WERI-Rb-1 (cell line): ENCODE results near the gene SH3D19.

Experiments used
- DNase-seq: peaks from one replicate; pipeline ENCODE4 v3.0.0-alpha.2; 2020
- H3K27ac ChIP-seq: fragments of 250-450 bp; sonication (Bioruptor Pico); 2 replicates; pipeline ENCODE4 v1.5.1; 2020; ENCODE audit warnings: mild to moderate bottlenecking, moderate library complexity
- H3K27me3 ChIP-seq: fragments of 250-450 bp; sonication (Bioruptor Pico); 2 replicates; pipeline ENCODE4 v1.5.1; 2021; ENCODE audit warnings: mild to moderate bottlenecking, low read depth, moderate library complexity; ENCODE audit not compliant: insufficient read depth, severe bottlenecking
- H3K36me3 ChIP-seq: fragments of 250-450 bp; sonication (Bioruptor Pico); 2 replicates; pipeline ENCODE4 v1.5.1; 2020; ENCODE audit warnings: mild to moderate bottlenecking, moderate library complexity
- H3K4me3 ChIP-seq: 2 replicates; pipeline ENCODE4 v1.5.1; 2011; ENCODE audit warnings: low read depth, mild to moderate bottlenecking, control low read depth, low read length
- H3K9me3 ChIP-seq: fragments of 250-450 bp; sonication (Bioruptor Pico); 2 replicates; pipeline ENCODE4 v1.5.1; 2021; ENCODE audit warnings: mild to moderate bottlenecking, moderate library complexity; ENCODE audit not compliant: severe bottlenecking
- TF ChIP-seq, protein P1 (sequence below): IDR thresholded peaks from 2 replicates; pipeline ENCODE4 v1.5.1; 2011; ENCODE audit warnings: low read depth, mild to moderate bottlenecking, control low read depth, inconsistent platforms, low read length

Gene SH3D19

DNA sequence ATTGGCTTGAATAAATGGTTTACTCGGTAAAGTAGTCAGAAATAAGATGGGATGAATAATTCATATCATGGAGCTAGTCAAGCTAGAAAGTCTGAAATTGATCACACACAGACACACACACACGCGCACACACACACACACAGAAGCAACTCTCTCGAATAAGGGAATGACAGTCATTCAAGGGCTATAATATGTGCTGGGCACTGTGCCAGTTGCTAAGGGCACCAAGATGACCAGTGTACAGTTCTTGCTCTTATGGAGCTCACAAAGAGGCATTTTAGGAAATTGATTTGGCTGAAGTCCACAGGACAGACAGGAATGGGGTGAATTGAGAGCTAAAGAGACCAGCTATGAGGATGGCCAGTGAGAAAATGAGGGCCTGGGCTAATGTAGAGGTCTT, 34.2 kb upstream of the SH3D19 start:
- Histone ChIP-seq H3K27me3 (no peaks in the 10 kb centered on the region), H3K9me3 (no peaks in the 10 kb centered on the region), H3K36me3 (no peaks in the 10 kb centered on the region), H3K27ac (no peak overlapping the region), H3K4me3 (no peak overlapping the region)
- TF ChIP-seq, protein P1, sequence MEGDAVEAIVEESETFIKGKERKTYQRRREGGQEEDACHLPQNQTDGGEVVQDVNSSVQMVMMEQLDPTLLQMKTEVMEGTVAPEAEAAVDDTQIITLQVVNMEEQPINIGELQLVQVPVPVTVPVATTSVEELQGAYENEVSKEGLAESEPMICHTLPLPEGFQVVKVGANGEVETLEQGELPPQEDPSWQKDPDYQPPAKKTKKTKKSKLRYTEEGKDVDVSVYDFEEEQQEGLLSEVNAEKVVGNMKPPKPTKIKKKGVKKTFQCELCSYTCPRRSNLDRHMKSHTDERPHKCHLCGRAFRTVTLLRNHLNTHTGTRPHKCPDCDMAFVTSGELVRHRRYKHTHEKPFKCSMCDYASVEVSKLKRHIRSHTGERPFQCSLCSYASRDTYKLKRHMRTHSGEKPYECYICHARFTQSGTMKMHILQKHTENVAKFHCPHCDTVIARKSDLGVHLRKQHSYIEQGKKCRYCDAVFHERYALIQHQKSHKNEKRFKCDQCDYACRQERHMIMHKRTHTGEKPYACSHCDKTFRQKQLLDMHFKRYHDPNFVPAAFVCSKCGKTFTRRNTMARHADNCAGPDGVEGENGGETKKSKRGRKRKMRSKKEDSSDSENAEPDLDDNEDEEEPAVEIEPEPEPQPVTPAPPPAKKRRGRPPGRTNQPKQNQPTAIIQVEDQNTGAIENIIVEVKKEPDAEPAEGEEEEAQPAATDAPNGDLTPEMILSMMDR: no peak
- DNase-seq: no peak

DNA sequence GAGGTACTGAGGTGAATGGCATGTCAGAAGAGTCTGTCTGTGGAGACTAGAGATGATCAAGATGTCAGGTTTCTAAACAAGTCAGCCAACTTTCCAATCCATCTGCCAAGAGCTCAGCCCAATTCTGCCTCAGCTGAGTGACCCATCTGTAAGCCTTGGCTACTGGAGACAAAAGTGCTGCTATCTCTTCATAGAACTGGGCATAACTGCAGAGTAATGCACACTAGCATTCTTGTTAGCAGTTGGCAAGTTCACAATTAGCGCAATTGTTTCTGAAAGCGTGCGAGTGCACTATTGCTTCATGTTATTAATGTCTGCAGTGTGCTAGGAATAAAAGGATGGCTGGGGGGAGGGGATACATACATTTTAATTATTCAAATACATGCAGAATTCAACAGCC, 32.9 kb upstream of the SH3D19 start:
- TF ChIP-seq, protein P1: no peak
- H3K4me3 ChIP-seq: no peak overlapping the region
- no peak for DNase-seq
- H3K9me3 ChIP-seq: peaks cover 2% of the 10 kb centered on the region
- no peak overlapping the region for H3K27ac ChIP-seq
- H3K36me3 ChIP-seq: no peaks in the 10 kb centered on the region
- no peaks in the 10 kb centered on the region for H3K27me3 ChIP-seq

DNA sequence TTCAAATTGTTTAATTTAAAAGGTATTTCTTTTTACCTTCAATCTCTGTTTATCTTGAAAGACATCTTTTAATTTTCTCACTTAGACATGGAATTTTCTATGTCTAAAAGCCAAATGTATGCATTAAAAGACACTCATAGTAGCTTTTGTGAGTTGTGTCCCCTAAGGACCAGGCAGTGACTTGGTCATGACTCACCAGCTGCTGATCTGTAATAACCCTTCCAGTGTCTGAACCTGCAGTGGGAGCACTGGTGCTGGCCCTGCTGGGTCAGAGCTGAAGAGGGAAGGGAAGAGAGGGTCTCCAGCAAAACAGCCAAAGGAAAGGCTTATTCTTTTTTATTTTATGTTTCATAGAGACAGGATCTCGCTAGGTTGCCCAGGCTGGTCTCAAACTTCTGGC, 31.1 kb upstream of the SH3D19 start:
- H3K27ac ChIP-seq: no peak overlapping the region
- no peaks in the 10 kb centered on the region for H3K27me3 ChIP-seq
- no peak for DNase-seq
- H3K9me3 ChIP-seq: peaks cover 2% of the 10 kb centered on the region
- H3K36me3 ChIP-seq: no peaks in the 10 kb centered on the region
- no peak overlapping the region for H3K4me3 ChIP-seq
- TF ChIP-seq, protein P1: no peak

DNA sequence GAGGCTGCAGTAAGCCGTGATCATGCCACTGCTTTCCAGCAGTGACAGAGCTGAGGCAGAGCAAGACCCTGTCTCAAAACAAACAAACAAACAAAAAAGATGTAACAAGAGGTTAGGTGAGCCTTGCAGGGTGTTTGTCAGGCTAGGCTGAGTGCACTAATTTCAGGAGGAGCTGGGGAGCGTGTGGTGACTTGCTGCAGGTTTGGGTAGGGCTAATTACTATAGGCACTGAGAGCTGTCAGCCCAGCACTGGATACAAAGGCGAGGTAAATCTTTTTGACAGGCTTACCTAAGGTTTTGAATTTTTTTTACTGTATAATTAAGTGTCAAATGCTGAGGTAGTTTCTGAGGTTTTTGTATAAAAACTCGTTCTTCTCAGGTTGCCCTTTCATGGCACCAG, 29.8 kb upstream of the SH3D19 start:
- DNase-seq: no peak
- no peak overlapping the region for H3K4me3 ChIP-seq

DNA sequence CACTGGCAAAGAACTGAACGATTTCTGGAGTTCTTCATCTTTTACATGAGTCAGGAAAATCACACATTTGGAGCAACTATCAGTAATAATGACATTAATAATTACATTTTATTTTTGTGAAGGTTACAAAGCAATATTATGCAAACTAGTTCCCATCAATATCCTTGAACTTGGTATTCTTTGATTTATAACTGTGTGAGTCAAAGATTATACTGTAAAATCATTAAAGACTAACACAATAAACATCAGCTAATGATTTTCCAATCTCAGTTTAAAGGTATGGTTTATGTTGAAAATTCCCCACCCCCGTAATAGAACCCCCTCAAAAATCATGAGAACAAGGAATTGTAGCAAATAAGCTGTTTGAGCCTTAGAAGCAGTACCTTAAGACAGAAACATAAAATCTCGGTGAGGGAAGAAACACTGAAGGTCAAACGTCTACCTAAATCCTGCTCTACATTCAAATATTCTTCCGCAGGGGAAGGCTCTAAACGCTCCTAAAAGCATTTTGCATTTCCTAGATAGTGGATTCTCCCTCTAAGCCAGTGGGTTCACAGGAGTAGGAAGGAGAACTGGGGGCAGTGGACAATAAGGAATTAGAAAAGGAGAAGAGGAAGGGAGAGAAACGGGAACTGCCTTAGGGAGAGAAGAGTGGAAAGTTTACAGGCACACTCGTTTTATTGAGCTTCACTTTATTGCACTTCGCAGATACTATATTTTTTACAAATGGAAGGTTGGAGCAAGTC, 22.3 kb upstream of the SH3D19 start:
- Histone ChIP-seq H3K36me3 (no peaks in the 10 kb centered on the region), H3K27ac (no peak overlapping the region), H3K4me3 (no peak overlapping the region), H3K9me3 (peaks cover 2% of the 10 kb centered on the region), H3K27me3 (no peaks in the 10 kb centered on the region)
- no peak for DNase-seq
- TF ChIP-seq, protein P1: no peak

More for the DNA sequence above, 29.8 kb upstream of the SH3D19 start:
- Histone ChIP-seq H3K27ac (no peak overlapping the region), H3K27me3 (no peaks in the 10 kb centered on the region), H3K9me3 (peaks cover 2% of the 10 kb centered on the region), H3K36me3 (no peaks in the 10 kb centered on the region)
- TF ChIP-seq, protein P1: no peak

DNA sequence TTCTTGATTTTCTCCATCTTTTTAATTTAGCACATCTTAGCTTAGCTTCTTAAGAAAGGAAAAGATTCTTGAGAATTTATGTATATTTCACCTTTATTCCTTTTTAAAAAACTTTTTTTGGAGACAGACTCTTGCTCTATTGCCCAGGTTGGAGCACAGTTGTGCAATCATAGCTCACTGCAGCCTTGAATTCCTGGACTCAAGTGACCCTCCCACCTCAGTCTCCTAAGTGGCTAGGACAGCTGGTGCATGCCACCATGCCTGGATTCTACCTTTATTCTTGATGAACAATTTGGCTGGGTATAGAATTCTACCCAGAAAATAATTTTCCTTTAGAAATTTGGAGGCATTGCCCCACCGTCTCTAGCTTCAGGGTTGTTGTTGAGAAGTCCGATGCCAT, 19.5 kb upstream of the SH3D19 start:
- no peak for DNase-seq
- H3K9me3 ChIP-seq: peaks cover 2% of the 10 kb centered on the region
- H3K36me3 ChIP-seq: no peaks in the 10 kb centered on the region
- no peak overlapping the region for H3K27ac ChIP-seq
- no peaks in the 10 kb centered on the region for H3K27me3 ChIP-seq
- TF ChIP-seq, protein P1: no peak
- no peak overlapping the region for H3K4me3 ChIP-seq
